ENCODE results near the gene CACNG7. TPM values are rescaled to one million over a fixed set of nuclear protein-coding genes. Genes with fewer than 3 reads are reported as not detected.
"Not testable (repeated sequence)": the region's sequence is repeated elsewhere in the genome, so short reads cannot be mapped to it uniquely, and the experiment has no call there.

CACNG7 gene
- total RNA-seq = not detected

- ATAC-seq (no peak), DNase-seq (ENCODE audit: low spot score) (no peak)
- intact Hi-C loops (cut with DNase I) = no loop called here
These were observed at the start of gene CACNG7 for GRCh38 chr19:53908935-53909415. Gene CACNG7 (plus strand): TSS chr19:53909278. CDS start chr19:53912832, 3,554 bp downstream.

DNA sequence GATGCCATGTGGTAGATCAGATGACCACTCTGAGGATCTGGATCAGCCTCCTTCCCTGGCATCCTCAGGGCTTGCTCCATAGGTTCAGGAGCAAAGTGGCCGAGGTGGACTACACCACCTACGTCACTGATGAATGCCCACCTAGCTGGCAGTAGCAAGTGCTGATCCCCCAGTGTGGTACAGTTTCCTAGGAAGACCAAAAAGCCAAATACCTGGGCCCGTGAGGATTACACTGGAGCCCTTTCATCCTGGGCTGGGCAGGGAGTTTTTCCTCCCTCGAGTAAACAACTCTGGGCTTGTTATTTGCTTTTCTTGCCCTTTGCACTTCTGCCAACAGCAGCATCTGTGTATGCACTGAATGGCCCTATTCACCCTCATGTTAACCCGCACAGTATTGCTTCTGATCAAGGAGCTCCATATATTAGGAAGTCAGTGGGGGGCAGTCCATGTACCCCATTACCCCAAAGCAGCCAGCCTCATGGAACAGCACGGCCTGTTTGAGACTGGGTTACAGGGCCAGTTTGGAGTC is 44.7 kb upstream of the CACNG7 start:
- intact Hi-C loops (cut with DNase I) = no loop called here
- no peak for ATAC-seq

DNA sequence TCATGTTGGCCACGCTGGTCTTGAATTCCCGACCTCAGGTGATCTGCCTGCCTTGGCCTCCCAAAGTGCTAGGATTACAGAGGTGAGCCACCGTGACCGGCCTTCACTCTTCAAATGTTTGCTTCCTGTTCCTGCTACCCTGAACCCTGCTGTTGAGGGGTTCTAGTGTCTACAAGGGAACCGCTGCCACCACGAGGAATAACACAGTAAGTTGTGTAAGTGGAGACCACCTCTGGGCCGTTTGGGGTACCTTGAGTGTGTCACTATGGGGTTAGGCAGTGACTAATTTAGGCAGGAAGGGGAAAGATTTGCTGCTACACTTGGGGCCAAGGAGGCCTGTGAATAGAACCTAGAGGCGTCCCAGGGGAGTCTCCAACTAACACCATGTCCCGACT is 43.6 kb upstream of the CACNG7 start:
- intact Hi-C loops (cut with DNase I) = no loop called here
- no peak for DNase-seq (ENCODE audit: low spot score)
- no peak for ATAC-seq

More for the DNA sequence above, 44.7 kb upstream of the CACNG7 start:
- DNase-seq (ENCODE audit: low spot score) = no peak

DNA sequence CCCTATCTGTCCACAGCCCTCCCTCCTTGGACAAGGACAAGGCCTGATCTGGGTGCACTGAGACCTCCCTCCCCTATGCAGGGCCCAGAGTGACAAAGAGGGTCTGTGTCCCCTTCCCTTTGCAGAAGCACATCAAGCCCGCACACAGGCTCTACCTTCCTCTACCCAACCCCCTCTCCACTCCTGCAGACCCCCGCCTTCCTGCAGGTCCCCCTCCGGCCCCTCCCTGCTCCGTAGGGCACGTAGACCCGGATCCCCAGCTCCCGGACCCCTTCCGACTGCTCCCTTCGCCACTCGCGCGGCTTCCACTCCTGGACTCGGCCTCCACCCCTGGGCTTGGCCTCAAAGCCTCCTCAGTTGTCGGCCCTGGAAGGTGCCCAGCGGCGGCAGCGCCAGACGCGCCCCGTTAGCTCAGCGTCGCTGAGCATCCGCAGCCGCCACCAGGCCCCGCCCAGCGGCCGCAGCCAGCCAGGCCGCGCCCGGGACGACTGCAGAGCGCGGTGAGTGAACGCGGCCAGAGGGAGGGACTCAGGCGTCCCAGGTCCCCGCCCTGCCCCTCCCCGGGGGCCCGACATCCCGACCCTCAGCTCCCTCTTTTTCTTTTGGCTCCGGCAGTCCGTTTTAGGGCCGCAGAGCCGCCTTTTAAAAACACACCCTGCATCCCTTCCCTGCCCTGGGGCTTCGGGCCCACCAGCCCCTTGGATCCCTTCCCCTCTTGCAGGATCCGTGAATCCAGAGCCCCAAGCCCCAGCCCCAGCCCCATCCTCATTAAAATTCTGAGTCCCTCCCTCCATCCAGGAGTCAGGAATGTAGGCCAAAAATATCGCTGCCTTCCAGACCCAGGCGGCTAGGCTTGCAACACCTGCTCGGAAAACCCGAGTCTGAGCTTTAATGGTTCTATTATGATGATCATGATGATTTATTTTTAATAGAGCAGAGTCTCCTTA is 42.9 kb upstream of the CACNG7 start:
- intact Hi-C loops (cut with DNase I) = no loop called here
- DNase-seq (ENCODE audit: low spot score) (peak; percentile 81), ATAC-seq (peak; percentile 47)

- ATAC-seq (no peak), DNase-seq (ENCODE audit: low spot score) (peak; percentile 65)
- intact Hi-C loops (cut with DNase I) = no loop called here
These were observed 42.2 kb upstream of the CACNG7 start for GRCh38 chr19:53866865-53867224.

- DNase-seq (ENCODE audit: low spot score) (peak; percentile 100), ATAC-seq (peak; percentile 91)
- intact Hi-C loops (cut with DNase I) = no loop called here
These were observed 41.6 kb upstream of the CACNG7 start, which contains the start of gene MYADM for GRCh38 chr19:53867225-53868090. Gene MYADM (plus strand): TSS chr19:53867883. CDS start chr19:53873530, 5,647 bp downstream.

- ATAC-seq = peak; percentile 26
- peak; percentile 75 for DNase-seq (ENCODE audit: low spot score)
- intact Hi-C loops (cut with DNase I) = no loop called here
These were observed 40.8 kb upstream of the CACNG7 start for GRCh38 chr19:53868091-53868891.

DNA sequence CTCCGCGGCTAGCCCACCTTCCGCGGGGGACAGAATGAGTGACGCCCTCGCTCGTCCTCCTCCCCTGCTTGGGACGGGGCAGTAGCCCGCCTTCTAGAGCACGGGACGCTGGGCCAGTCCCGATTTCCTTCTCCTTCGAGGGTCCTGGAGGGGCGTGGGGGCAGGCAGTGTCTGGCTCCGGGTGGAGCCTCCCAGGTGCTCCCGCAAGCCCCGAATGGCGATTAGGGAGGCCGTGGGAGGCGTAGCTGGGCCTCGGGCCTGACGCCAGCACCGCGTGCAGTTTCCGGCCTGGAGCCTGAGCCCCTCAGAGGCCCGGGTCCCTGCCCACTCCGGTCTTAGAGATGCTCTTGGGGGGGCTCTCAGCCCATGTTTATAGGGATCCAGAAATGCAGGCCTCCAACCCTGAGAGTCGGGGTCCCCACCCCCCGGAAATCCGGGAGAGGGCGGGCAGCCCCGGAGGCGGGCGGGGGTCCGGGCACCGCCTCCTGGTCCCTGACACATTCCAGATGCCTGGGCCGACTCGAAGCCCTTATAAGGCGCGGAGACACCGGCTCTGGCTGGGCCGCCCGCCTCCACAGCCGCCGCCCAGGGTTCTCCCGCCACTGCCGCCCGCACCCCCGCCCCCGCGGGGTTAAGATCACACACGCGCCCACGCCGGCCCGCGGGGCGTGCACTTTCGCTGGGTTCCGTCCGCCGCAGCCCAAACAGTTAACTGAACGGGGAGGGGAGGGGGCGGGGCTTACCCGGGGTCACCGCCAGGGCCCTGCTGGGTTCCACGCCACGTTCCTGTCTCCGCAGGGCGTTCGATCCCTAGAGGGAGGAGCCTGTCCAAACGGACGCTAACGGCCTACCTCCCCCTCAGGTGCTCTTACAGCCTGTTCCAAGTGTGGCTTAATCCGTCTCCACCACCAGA is 39.9 kb upstream of the CACNG7 start:
- peak; percentile 91 for DNase-seq (ENCODE audit: low spot score)
- ATAC-seq = peak; percentile 59
- intact Hi-C loops (cut with DNase I) = no loop called here

DNA sequence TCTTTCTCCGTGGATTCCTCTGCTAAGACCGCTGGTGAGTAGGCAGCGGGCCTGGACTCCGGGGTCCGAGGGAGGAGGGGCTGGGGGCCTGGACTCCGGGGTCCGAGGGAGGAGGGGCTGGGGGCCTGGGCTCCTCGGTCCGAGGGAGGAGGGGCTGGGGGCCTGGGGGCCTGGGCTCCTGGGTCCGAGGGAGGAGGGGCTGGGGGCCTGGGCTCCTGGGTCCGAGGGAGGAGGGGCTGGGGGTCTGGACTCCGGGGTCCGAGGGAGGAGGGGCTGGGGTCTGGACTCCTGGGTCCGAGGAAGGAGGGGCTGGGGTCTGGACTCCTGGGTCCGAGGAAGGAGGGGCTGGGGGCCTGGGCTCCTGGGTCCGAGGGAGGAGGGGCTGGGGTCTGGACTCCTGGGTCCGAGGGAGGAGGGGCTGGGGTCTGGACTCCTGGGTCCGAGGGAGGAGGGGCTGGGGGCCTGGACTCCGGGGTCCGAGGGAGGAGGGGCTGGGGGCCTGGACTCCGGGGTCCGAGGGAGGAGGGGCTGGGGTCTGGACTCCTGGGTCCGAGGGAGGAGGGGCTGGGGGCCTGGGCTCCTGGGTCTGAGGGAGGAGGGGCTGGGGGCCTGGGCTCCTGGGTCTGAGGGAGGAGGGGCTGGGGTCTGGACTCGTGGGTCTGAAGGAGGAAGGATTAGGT is 39.1 kb upstream of the CACNG7 start:
- ATAC-seq; intact Hi-C loops (cut with DNase I); DNase-seq (ENCODE audit: low spot score): not testable (repeated sequence)

DNA sequence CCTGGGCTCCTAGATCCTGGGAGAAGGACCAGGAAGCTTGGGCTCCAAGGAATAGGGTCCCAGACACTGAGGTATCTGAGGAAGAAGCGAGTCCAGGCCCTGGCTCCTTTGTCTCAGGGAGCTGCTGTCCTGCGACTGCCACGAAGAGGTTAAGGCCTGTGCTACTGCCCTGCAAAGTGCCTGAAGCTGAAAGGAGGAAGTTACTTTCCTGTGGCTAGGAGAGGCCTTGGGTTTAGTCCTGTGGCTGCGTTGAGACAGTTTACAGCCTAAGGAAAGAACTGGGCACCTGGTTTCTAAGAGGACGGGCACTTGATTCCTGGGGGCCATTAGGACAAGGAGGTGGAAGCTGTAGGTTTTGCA is 38.6 kb upstream of the CACNG7 start:
- intact Hi-C loops (cut with DNase I) = no loop called here
- ATAC-seq = no peak
- DNase-seq (ENCODE audit: low spot score) = peak; percentile 63

DNA sequence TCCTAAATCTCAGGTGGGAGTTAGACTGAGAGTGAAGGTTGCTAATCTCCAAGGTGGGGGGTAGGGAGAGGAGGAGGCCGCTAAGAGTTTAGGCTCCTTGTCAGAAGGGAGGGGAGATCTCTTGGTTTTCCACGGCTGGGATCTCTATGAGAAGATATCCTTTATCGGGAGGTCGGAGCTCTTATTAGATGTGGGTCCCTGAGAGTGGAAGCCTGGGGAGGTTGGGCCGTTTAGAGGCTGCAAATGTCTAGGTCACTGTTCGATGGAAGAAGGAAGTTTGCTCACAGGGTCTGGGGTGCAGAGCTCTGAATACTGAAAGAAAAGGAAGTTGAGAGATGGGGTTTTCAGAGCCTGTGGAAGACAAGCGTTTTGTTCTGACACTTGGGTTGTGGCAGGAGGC is 37.6 kb upstream of the CACNG7 start:
- DNase-seq (ENCODE audit: low spot score) (no peak), ATAC-seq (no peak)
- intact Hi-C loops (cut with DNase I) = no loop called here

DNA sequence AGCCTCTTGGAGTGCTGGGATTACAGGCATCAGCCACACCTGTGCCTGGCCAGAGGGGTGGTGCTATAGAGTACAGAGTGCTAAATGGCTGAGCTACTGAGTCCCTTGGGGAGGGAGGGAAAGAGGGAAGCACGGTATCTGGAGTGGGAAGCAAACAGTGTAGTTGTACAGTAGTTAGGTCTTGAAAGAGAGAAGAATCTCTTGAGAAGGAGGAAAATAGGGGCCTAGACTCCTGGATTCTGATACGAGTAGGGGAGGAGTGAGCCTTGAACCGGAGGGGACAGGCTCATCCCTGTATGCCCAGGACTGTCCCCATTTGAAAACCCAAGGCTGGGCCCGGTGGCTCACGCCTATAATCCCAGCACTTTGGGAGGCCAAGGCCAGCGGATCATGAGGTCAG is 36.3 kb upstream of the CACNG7 start:
- ATAC-seq (no peak), DNase-seq (ENCODE audit: low spot score) (no peak)
- intact Hi-C loops (cut with DNase I) = no loop called here

- DNase-seq (ENCODE audit: low spot score) = no peak
- intact Hi-C loops (cut with DNase I) = no loop called here
- ATAC-seq = no peak
These were observed 35.1 kb upstream of the CACNG7 start for GRCh38 chr19:53873773-53874605.

- intact Hi-C loops (cut with DNase I) = no loop called here
- DNase-seq (ENCODE audit: low spot score) (no peak), ATAC-seq (no peak)
These were observed 34.5 kb upstream of the CACNG7 start for GRCh38 chr19:53874606-53874990.

DNA sequence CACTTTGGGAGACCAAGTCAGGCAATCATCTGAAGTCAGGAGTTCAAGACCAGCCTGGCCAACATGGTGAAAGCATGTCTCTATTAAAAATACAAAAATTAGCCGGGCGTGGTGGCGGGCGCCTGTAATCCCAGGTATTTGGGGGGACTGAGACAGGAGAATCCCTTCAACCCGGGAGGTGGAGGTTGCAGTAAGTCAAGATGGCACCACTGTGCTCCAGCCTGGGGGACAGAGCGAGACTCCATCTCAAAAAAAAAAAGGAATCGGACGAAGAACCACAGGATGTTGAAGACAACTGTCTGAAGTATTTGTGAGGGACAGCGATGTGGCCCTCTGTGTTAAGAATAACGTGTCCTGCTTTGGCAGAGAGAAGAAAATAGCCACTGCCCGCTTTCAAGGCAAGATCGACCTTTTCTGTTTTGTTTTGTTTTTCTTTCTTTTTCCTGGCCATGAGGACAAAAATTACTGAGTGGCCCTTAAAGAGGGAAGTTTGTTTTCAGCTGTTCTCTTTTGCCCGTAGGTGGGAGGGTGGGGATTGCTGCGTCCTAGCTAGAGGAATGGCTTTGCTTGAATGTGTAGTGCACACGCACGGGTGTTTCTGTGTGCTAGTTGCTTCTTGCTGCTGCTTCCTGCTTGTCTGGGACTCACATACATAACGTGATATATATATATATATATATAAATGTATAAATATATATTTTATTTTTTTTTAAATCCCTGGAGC is 33.3 kb upstream of the CACNG7 start:
- DNase-seq (ENCODE audit: low spot score) = no peak
- intact Hi-C loops (cut with DNase I) = no loop called here
- ATAC-seq = no peak

Data from sciatic nerve (tissue), 2 donors.